Body of pancreas (tissue), 4 donors: ENCODE data around the gene DNAJC13.

Experiments
- CTCF ChIP-seq, 7 experiments: fragments of 450-650 bp in 4 of 7; fragments of 200-600 bp in 3 of 7; sonication (generic) in 3 of 7; IDR thresholded peaks; one replicate each; pipeline ENCODE4 v1.5.1; 2016 to 2019; ENCODE audit warnings: antibody characterized with exemption in 7 of 7
- POLR2A ChIP-seq, 3 donors: fragments of 450-650 bp; IDR thresholded peaks; one replicate each; pipeline ENCODE4 v1.6.1; 2016; ENCODE audit warnings: antibody characterized with exemption in 3 of 3, mild to moderate bottlenecking in 2 of 3

GRCh38 chr3:132503559-132503958 lies 86.3 kb downstream of the DNAJC13 start:
- TF ChIP-seq CTCF (IDR thresholded peaks at IDR 0.05) (no peak), POLR2A (IDR thresholded peaks at IDR 0.05) (no peak)
